Fibroblast of skin of right quadriceps (primary cell): ENCODE data around the gene ZNF180.
"Not testable (repeated sequence)": the region's sequence is repeated elsewhere in the genome, so short reads cannot be mapped to it uniquely, and the experiment has no call there.

Experiments used
- DNase-seq: peaks from one replicate; pipeline ENCODE4 v3.0.0-alpha.2; 2013

The ZNF180 gene

DNA sequence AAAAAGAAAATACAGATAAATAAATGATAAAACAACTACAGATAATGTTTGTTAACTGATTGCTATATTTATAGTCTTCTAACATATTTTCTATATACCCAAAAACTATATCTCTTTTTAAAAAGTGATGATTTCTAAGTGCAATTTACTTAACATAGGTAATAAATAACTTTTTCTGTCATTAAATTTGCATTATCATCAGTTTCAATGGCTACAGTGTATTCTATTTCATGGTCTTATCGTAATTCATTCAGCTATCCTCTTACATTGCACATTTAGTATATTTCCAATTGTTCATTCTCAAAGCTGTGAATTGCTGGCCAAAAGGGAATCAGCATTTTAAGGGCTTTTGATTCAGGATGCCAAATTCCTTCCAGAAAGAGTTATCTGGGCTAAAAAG, 3.6 kb downstream of the ZNF180 start:
- DNase-seq: no peak

DNA sequence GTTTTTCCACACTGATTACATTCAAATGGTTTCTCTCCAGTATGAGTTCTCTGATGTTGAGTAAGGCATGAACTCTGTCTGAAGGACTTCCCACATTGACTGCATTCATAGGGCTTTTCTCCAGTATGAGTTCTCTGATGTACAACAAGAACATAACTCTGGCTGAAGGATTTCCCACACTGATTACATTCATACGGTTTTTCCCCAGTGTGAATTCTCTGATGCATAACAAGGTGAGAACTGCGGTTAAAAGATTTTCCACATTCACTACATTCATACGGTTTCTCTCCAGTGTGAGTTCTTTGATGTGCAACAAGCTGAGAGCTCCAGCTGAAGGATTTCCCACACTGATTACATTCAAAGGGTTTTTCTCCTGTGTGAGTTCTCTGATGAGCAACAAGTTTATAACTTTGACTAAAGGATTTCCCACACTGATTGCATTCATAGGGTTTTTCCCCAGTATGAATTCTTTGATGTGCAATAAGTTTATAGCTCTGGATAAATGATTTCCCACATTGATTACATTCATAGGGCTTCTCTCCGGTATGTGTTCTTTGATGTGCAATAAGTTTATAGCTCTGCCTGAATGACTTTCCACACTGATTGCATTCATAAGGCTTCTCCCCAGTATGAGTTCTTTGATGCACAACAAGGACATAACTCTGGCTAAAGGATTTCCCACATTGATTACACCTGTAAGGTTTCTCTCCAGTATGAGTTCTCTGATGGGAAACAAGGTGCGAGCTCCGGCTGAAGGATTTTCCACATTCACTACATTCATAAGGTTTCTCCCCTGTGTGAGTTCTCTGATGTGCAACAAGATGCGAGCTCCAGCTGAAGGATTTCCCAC, 23.5 kb downstream of the ZNF180 start:
- DNase-seq: peak; percentile 22

DNA sequence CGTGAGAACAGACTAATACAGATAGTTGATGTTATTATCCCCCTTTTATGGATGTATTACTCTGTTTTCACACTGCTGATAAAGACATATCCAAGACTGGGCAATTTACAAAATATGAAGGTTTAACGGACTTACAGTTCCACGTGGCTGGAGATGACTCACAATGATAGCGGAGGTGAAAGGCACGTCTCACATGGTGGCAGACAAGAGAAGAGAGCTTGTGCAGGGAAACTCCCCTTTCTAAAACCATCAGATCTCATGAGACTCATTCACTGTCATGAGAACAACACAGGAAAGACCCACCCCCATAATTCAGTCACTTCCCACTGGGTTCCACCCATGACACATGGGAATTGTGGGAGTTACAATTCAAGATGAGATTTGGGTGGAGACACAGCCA, 31.6 kb downstream of the ZNF180 start:
- DNase-seq: not testable (repeated sequence)

DNA sequence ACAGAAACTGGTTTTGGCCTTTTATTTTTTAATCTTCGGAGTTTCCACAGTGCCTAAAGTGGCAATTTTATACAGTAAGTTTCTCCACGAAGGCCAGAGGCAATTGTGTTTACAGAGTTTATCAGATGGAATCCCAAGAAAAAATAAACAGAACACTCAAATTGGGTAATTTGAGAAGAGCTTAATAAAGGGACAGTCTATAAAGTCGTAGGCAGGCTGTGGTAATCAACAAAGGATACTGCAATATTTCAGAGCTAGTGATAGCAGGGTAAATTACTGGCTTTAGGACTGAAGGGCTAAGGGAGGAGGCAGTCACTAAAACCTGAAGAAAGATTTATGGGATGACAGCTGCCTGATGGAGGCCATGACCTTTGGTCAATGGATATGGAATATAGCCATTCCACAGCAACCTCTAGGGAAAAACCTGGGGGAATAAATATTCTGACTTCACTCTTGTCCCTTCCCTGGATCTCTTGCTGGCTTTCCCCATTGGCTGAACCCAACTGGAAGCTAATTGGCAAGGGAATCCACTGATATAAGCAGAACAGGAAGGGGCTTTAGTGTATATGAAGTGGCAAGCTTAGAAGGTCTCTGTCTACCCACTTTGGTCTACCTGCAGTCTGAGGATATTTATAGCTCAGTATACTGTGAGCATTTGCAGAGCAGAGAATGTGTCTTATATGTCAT, 37.6 kb downstream of the ZNF180 start:
- not testable (repeated sequence) for DNase-seq

DNA sequence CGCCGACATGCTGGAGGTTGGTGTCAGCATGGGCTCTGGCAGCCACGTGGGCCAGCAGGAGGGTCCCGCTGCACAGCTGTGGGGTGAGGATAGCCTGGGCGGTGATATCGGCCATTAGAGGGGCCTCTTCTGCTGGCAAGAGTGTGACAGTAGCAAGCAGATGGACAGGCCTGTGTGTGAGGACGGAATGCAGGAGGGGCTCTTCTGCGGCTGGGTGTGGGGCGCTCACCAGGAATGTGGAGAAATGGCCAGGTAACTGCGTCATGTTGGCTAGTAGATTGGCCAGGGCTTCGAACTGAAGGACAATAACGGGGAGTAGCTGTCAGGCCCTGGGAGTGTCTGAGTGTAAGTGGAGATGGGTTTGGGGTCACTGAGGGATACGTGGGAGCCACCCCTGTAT, 44.3 kb downstream of the ZNF180 start:
- DNase-seq: not testable (repeated sequence)

DNA sequence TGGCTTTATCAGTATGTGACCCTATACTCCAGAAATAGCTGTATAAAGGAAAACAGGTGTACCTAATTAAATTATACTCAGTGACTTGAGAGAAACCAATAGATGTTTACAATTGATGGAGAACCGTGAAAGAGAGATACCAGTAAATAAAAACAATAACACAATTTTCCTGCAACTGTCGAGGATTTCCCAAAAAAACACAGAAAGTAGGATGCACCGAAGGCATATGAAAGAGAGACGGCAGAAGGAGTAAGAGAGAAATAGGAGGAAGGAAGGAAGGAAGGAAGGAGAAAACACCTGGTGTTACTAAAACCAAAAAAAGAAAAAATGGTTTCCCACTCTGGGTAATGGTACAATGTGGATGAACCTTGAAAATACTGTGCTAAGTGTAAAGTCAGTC, 45.2 kb downstream of the ZNF180 start:
- DNase-seq: no peak

DNA sequence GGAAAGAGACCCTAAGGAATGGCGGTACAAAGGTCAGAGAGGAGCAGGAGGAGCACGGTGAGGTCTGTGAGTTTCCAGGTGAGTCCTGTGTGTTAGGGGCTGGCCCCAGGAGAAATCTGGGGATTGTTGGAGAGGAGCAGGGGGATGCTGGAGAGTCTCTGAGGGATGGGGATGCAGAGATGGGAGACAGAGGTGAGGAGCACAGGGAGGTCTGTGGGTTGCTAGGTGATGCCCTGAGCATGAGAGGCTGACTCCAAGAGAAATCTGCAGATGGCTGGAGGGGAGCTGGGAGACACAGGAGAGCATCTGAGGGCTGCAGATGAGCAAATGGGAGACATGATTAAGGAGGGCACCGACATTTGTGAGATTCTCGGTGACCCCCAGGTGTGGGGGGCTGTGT, 48.0 kb downstream of the ZNF180 start:
- no peak for DNase-seq

DNA sequence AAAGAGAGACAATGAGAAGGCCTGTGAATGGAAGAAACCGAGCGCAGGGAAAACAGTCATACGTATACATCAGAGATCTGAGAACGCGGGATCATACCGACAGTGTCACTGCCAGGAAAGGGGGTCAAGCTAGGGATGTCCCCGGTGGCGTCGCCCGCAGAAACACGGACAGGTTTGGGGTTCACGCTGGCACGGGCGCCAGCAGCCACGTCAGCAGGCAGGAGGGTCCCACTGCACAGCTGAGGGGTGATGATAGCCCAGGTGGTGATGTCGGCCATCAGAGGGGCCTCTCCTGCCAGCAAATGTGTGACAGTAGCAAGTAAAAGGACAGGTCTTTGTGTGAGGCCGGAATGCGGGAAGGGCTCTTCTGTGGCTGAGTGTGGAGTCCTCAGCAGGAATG, 48.6 kb downstream of the ZNF180 start:
- DNase-seq: no peak

DNA sequence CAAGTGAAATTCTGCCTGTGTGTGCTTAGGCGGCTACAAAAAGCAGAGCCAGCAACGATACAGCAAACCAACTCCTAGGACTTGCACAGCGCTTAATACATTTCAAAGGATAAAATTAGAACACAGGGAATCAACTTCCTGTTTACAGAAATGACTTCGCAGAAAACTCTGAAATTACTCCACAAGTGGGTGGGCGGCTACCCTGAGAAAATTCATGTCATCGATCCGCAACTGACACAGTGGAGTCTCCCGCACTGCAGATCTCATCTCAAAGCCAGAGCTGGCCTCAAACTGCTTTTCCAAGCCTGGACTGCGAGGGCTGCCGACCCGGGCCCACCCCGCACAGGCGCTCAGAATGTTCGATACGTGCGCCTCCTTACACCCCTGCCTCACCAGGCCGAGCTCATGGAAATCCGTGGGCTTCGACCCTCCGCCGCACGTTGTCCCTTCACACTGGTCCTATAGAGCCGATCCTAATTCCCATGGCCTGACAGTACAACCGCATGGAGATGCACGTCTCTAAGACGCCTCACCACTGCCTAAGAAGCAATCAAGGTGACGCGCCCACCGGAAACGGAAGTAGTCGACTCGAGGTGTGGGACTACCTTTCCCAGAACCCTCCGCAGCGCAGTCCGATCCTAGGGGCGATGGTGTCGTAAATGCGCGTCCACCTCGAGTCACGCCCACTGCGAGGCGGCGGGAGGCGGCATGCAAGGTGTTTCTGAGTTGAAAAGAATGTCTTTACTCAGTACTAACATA, 52.2 kb downstream of the ZNF180 start, which contains the start of gene ZNF229:
ZNF229 (minus strand) TSS at position 557 of the 759 bp plus-strand sequence. CDS start 5,625 bp downstream, outside the sequence.
- DNase-seq: peak; percentile 93

DNA sequence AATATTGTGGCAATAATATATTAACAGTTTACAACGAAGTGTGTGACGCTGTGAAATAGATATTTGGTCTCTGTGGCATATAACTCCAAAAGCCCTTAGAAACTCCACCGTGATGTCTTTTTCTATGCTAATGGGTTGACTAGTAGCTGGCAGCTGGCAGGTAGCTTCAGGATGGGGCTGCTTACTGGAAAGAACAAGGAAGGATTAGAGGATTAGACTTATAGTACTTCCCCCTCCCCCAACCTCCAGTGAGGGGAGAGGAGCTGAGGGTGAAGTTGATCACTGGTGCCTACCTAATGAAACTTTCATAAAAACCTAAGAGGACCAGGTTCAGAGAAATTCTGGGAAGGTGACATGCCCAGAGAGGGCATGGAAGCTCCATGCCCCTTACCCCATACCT, 61.9 kb downstream of the ZNF180 start:
- no peak for DNase-seq

DNA sequence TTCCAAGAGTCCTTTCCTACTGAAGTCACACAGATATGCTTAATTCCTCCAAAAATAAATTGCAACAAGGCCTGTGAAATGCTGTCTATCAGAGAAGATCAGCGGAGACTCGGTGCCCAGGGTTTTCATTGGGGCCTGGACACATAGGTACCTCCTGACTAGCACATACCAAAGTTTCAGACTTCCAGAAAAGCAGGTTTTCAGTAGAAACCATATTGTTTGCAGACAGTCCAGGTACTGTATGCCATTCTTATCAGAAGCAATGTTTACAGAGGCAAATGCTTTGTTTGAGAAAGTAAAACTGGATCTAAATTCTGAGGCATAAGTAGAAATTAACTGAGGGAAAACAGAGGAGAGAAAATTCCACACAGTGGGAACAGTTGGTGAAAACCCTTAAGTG, 64.9 kb downstream of the ZNF180 start:
- no peak for DNase-seq

DNA sequence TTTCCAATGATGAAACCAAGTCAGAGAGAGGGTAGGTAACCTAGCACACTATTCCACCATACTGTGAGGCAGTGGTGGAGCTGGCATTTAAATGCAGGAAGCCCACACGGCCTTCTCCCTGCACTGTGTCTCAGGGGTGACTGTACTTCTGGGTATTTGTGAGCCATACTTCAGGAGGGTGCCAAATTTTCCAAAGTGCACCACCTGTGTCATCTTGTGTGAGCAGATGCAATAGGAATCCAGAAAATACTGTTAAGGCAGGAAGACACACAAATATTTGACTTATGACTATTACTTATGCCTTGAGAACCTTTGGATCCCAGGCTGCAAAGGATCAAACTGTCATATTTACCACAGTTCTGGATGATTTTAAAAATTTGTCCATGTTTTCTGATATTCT, 69.4 kb downstream of the ZNF180 start:
- DNase-seq: no peak
